GM23248 (cell line): Measurements from ENCODE around the gene GALNT4. TPM values are rescaled to one million over a fixed set of nuclear protein-coding genes. Genes with fewer than 3 reads are reported as not detected.
A peak's percentile ranks its signal among the peaks of the same experiment; 100 is the strongest.

Experiments used
- DNase-seq: peaks from one replicate; pipeline ENCODE4 v3.0.0-alpha.2; 2015
- H2AFZ ChIP-seq: fragments of 200-600 bp; sonication (generic); 2 replicates; pipeline ENCODE4 v1.6.1; 2016; ENCODE audit warnings: antibody characterized with exemption
- H3F3A ChIP-seq: fragments of 200-600 bp; sonication (generic); 2 replicates; pipeline ENCODE4 v1.6.1; 2016; ENCODE audit warnings: mild to moderate bottlenecking, antibody characterized with exemption, mixed run types; ENCODE audit not compliant: insufficient read depth
- H3K27ac ChIP-seq: fragments of 200-600 bp; sonication (generic); 2 replicates; pipeline ENCODE4 v1.5.1; 2016; ENCODE audit warnings: mild to moderate bottlenecking
- H3K27me3 ChIP-seq: fragments of 200-600 bp; sonication (generic); replicated peaks from 2 replicates; pipeline ENCODE4 v1.6.1; 2016; ENCODE audit warnings: mild to moderate bottlenecking; ENCODE audit not compliant: insufficient read depth
- H3K36me3 ChIP-seq: fragments of 200-600 bp; sonication (generic); 2 replicates; pipeline ENCODE4 v1.6.1; 2016; ENCODE audit warnings: low read depth, mild to moderate bottlenecking
- H3K4me1 ChIP-seq: fragments of 200-600 bp; sonication (generic); 2 replicates; pipeline ENCODE4 v1.6.1; 2016; ENCODE audit warnings: mild to moderate bottlenecking; ENCODE audit not compliant: insufficient read depth
- H3K4me2 ChIP-seq: fragments of 200-600 bp; sonication (generic); one replicate; pipeline ENCODE4 v1.6.1; 2016; ENCODE audit warnings: mild to moderate bottlenecking; ENCODE audit not compliant: unreplicated experiment
- H3K4me3 ChIP-seq: fragments of 200-600 bp; sonication (generic); 2 replicates; pipeline ENCODE4 v1.5.1; 2016; ENCODE audit warnings: mild to moderate bottlenecking
- H3K79me2 ChIP-seq: fragments of 200-600 bp; sonication (generic); 2 replicates; pipeline ENCODE4 v1.6.1; 2016; ENCODE audit warnings: mild to moderate bottlenecking; ENCODE audit not compliant: insufficient read depth
- H3K9ac ChIP-seq: fragments of 200-600 bp; sonication (generic); 2 replicates; pipeline ENCODE4 v1.6.1; 2016; ENCODE audit warnings: mild to moderate bottlenecking
- H3K9me2 ChIP-seq: fragments of 200-600 bp; sonication (generic); 2 replicates; pipeline ENCODE4 v1.6.1; 2016; ENCODE audit warnings: mixed run types, mild to moderate bottlenecking, moderate library complexity; ENCODE audit not compliant: insufficient read depth
- H3K9me3 ChIP-seq: fragments of 200-600 bp; sonication (generic); one replicate; pipeline ENCODE4 v1.6.1; 2017; ENCODE audit warnings: low read depth
- H4K20me1 ChIP-seq: fragments of 200-600 bp; sonication (generic); 2 replicates; pipeline ENCODE4 v1.6.0; 2016; ENCODE audit not compliant: insufficient read depth
- EZH2 ChIP-seq: fragments of 200-600 bp; sonication (generic); IDR thresholded peaks from 2 replicates; pipeline ENCODE4 v1.6.1; 2018; ENCODE audit warnings: antibody characterized with exemption, mild to moderate bottlenecking; ENCODE audit not compliant: insufficient read depth, poor library complexity, severe bottlenecking
- EZH2phosphoT487 ChIP-seq: fragments of 200-600 bp; sonication (generic); IDR thresholded peaks from 2 replicates; pipeline ENCODE4 v1.6.1; 2018; ENCODE audit warnings: antibody characterized with exemption, moderate library complexity, mild to moderate bottlenecking, low read depth; ENCODE audit not compliant: insufficient read depth
- WGBS, 2 experiments: methylation state at CpG; one replicate each; pipeline ENCODE4 v1.1.6; 2015 to 2017; ENCODE audit warnings: low lambda C conversion rate in 2 of 2, low coverage in 1 of 2; ENCODE audit errors: missing lambda C conversion rate in 2 of 2; 5-methylcytosine and 5-hydroxymethylcytosine counted together
- in situ Hi-C: fragments of 300-500 bp; cut with MboI; formaldehyde crosslinking; loops from 2 replicates; pipeline ENCODE4 v1.15.0; 2020
- polyA plus RNA-seq: library from polyadenylated mRNA; unstranded; fragments of >200 nt; fragmentation: Nextera tagmentation; extraction: Ambion mirVana; gene quantifications from 2 replicates; pipeline ENCODE4 v1.2.1, GENCODE V29; 2016
- total RNA-seq: library from RNA; depleted of rRNA; stranded (reverse); fragments of >200 nt; shearing (Covaris generic); gene quantifications from 2 replicates; pipeline ENCODE4 v1.2.3, GENCODE V29; 2014

The GALNT4 gene
- total and polyA plus RNA-seq, 2 experiments from 2014 or later, result 6.4 to 10.6 TPM

DNA sequence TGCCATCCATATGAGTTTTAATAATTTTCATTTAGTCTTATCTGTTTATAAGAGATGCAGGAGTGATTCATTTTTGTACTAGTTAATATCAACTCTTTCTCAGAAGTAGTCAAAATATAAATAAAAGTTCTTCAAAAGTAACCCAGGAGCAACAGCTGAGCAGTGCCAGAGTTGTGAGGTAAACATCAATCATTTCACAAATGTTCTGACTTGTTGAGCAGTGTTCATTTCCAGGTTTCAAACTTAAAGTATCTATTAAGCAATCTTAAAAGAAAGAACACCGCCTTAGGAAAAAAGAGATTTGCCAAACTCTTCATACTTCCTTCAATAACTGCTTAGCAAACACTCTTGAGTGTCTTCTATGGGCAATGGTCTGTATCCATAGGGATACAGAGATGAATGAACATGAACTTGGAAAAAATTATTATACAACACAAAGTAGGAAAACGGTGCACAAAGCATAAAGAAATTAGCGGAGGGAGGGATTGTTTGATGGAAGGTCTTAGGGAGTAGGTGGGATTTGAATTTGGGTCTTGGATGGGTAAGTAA lies 43.2 kb upstream of the GALNT4 start:
- Histone ChIP-seq H4K20me1 (no peaks in the 10 kb centered on the region), H3K9me3 (no peaks in the 10 kb centered on the region), H3K9ac (no peak overlapping the region), H3K9me2 (no peaks in the 10 kb centered on the region), H3K4me3 (no peak overlapping the region), H3K27me3 (no peaks in the 10 kb centered on the region), H2AFZ (no peak overlapping the region), H3K79me2 (no peaks in the 10 kb centered on the region), H3K27ac (no peak overlapping the region), H3K4me1 (peaks cover 28% of the 10 kb centered on the region), H3K4me2 (no peak overlapping the region), H3F3A (peaks cover 30% of the 10 kb centered on the region), H3K36me3 (no peaks in the 10 kb centered on the region)
- in situ Hi-C loops, result no loop called here
- DNase-seq, result no peak
- no peak for TF ChIP-seq EZH2
- no peak for TF ChIP-seq EZH2phosphoT487
- 87 to 94% methylated on average over 3 of the region's 3 CpGs for WGBS, 2 experiments

DNA sequence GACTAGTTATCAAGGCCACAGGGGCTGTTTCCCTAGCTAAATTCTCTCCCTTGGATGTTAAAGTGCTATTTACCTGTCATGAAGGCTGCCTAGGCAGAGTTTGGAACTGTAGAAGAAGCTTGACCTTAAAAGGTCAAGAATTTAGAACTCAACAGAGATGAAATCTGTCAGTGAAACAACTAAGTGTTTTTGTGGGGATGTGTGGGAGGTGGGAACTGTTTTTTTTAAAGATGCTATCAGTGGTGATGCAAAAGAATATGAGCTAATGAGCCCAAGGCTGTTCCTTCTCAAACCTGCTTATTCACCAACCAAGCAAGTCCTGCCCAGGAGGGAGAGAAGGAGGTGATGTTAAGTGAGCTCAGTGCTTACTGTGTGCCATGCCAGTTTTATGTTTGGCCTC lies 42.0 kb upstream of the GALNT4 start:
- in situ Hi-C loops, result no loop called here
- Histone ChIP-seq H3K36me3 (no peaks in the 10 kb centered on the region), H3K4me2 (no peak overlapping the region), H4K20me1 (no peaks in the 10 kb centered on the region), H3K27me3 (no peaks in the 10 kb centered on the region), H3K9ac (no peak overlapping the region), H3K79me2 (no peaks in the 10 kb centered on the region), H3K27ac (no peak overlapping the region), H3K9me2 (no peaks in the 10 kb centered on the region), H2AFZ (no peak overlapping the region), H3F3A (peaks cover 19% of the 10 kb centered on the region), H3K4me3 (no peak overlapping the region), H3K4me1 (peaks cover 17% of the 10 kb centered on the region), H3K9me3 (no peaks in the 10 kb centered on the region)
- peak; percentile 77 for DNase-seq
- TF ChIP-seq EZH2phosphoT487, result no peak
- no peak for TF ChIP-seq EZH2

DNA sequence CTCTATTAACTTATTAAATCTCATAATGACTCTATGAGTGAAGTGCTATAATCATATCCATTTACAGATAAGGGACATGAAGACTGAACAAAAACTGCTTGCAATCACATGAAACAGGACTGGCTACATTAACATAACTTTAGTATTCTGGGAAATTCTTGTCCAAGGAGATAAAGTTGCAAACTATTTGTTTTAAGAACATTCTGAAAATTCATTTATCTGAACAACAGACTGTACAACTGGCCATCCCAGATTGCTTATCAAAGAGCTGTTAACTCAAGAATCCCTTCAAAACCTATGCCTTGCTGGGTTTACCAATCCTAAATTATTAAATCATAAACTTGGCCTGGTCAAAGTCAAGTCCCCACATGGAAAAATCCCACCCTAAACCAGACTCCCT lies 40.4 kb upstream of the GALNT4 start:
- Histone ChIP-seq H4K20me1 (no peaks in the 10 kb centered on the region), H3K4me1 (peaks cover 11% of the 10 kb centered on the region), H3K9me2 (no peaks in the 10 kb centered on the region), H3K9me3 (no peaks in the 10 kb centered on the region), H3K9ac (no peak overlapping the region), H2AFZ (no peak overlapping the region), H3F3A (peaks cover 13% of the 10 kb centered on the region; the same call in 1 of the 2 replicates), H3K4me3 (no peak overlapping the region), H3K27me3 (no peaks in the 10 kb centered on the region), H3K36me3 (no peaks in the 10 kb centered on the region), H3K27ac (no peak overlapping the region), H3K4me2 (no peak overlapping the region), H3K79me2 (no peaks in the 10 kb centered on the region)
- DNase-seq, result no peak
- no peak for TF ChIP-seq EZH2
- no peak for TF ChIP-seq EZH2phosphoT487
- in situ Hi-C loops, result no loop called here

DNA sequence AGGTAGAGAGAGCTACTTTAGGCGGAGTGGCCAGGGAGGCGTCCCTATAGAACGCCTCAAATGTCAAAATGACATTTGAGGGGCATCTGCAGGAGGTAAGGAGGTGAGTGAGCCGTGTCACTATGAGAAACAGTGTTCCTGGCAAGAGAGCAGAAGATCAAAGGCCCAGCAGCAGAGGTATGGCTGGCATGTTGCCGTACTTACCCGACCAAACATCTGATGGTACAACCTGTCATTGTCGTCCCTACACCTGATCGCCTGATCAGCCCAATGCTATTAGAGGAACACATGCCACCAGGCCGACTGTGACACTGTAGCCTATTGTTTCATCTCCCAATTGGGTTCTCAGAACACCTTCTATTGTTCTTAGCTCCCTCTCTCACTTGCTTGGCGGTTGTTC lies 35.2 kb upstream of the GALNT4 start:
- no peaks in the 10 kb centered on the region for H3K36me3 ChIP-seq
- H3F3A ChIP-seq, result no peaks in the 10 kb centered on the region
- peaks cover 7% of the 10 kb centered on the region for H3K4me1 ChIP-seq
- in situ Hi-C loops, result no loop called here
- 74 to 77% methylated on average over 10 of the region's 10 CpGs for WGBS, 2 experiments
- H4K20me1 ChIP-seq, result no peaks in the 10 kb centered on the region
- no peak for TF ChIP-seq EZH2phosphoT487
- no peak for TF ChIP-seq EZH2
- no peak overlapping the region for H3K4me3 ChIP-seq
- no peak for DNase-seq
- no peaks in the 10 kb centered on the region for H3K27me3 ChIP-seq
- H3K9ac ChIP-seq, result no peak overlapping the region
- no peak overlapping the region for H2AFZ ChIP-seq
- no peak overlapping the region for H3K4me2 ChIP-seq
- H3K9me2 ChIP-seq, result no peaks in the 10 kb centered on the region
- H3K9me3 ChIP-seq, result no peaks in the 10 kb centered on the region
- no peaks in the 10 kb centered on the region for H3K79me2 ChIP-seq
- no peak overlapping the region for H3K27ac ChIP-seq

DNA sequence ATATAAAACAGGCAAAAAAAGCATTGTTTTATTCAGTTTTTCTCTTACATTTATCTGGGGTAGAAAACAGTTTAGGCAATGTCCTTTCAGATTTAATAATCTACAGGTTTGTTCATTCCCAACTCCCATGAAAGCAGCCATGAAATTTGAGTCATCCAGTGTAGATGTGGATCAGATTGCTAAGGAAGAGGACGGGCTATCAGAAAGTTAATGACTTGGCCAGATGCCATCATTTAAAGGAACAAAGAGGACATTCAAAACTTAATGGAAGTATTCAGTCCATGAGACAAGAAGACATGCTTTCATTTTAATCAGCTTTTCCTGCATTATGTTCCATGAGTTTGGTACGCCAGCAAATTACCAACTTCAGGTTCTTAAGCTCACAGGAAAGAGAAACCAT lies 32.4 kb upstream of the GALNT4 start:
- no peaks in the 10 kb centered on the region for H3K36me3 ChIP-seq
- no peak overlapping the region for H3K4me3 ChIP-seq
- H3K9me3 ChIP-seq, result no peaks in the 10 kb centered on the region
- in situ Hi-C loops, result no loop called here
- no peaks in the 10 kb centered on the region for H3K79me2 ChIP-seq
- TF ChIP-seq EZH2phosphoT487, result no peak
- TF ChIP-seq EZH2, result no peak
- H2AFZ ChIP-seq, result no peak overlapping the region
- H3K9me2 ChIP-seq, result no peaks in the 10 kb centered on the region
- no peak for DNase-seq
- H4K20me1 ChIP-seq, result no peaks in the 10 kb centered on the region
- no peak overlapping the region for H3K27ac ChIP-seq
- H3K4me2 ChIP-seq, result no peak overlapping the region
- H3K9ac ChIP-seq, result no peak overlapping the region
- H3K4me1 ChIP-seq, result peaks cover 7% of the 10 kb centered on the region
- WGBS, 2 experiments, result 61 to 69% methylated on average over 2 of the region's 2 CpGs
- H3K27me3 ChIP-seq, result no peaks in the 10 kb centered on the region
- H3F3A ChIP-seq, result no peaks in the 10 kb centered on the region
